SH-SY5Y (cell line): Measurements from ENCODE around the gene LY9.

ENCODE experiments used
- GATA2 ChIP-seq: IDR thresholded peaks from 2 replicates; pipeline ENCODE4 v1.6.1; 2011; ENCODE audit warnings: mild to moderate bottlenecking, low read depth, low read length
- GATA3 ChIP-seq: IDR thresholded peaks from 2 replicates; pipeline ENCODE4 v1.6.1; 2011; ENCODE audit warnings: low read depth, mild to moderate bottlenecking, low read length, moderate library complexity

GRCh38 chr1:160844447-160845232, 48.7 kb downstream of the LY9 start:
- TF ChIP-seq GATA2 (no peak), GATA3 (no peak)
